NCI-H2107 treated with DMSO at 0.1 percent for 48 hours (cell line): ENCODE results near the gene HDAC8.

Experiments
- DNase-seq: peaks from one replicate; lab custom pipeline; 2025; ENCODE audit not compliant: unreplicated experiment; lab: John Stamatoyannopoulos, UW

The HDAC8 gene

DNA sequence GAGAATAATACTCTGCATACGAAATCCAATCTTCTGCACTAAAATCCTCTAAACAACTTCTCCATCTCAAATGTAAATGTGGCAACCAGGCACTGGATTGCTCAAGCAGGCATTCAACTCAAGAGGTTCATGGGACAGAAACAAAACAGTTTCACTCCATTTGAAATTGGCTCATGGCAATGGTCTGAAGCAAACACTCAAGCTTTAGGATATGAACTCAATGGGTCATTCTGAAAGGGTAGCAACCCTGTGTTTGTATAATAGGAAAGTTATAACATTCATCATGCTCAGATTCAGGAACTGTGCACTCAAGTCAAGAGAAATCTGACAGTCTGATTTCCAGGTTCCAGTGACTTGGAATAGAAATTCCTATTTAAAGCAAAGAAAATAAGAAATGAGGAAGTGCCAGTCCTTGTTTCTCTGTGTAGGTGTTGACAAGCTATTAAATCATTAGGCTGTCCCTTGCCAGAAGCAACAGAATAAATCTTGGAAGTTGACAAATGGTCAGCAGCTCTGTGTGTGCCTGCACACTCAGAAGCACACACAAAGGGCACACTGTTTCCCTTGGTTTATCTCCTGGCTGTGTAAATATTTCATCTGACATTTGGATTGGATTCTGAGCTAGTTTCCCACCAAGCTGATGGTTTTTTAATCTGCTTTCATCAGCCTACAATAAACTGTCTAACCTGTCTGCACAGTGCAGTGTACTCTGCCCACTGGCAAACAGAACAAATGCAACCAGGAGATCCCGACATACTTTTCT, 191.0 kb downstream of the HDAC8 start:
- DNase-seq, result peak; percentile 18

DNA sequence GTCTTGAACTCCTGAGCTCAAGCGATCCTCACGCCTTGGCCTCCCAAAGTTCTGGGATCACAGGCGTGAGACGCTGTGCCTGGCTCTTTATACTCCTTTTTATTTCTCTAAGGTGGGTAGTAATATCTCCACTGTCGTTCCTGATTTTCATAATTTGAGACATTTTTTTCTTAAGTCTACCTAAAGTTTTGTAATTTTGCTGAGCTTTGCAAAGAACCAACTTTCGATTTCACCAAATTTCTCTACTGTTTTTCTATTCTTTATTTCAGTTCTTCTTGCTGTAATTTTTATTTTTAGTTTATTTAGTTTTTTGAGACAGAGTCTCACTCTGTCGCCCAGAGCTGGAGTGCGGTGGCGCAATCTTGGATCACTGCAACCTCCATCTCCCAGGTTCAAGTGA, 196.5 kb downstream of the HDAC8 start:
- no peak for DNase-seq

DNA sequence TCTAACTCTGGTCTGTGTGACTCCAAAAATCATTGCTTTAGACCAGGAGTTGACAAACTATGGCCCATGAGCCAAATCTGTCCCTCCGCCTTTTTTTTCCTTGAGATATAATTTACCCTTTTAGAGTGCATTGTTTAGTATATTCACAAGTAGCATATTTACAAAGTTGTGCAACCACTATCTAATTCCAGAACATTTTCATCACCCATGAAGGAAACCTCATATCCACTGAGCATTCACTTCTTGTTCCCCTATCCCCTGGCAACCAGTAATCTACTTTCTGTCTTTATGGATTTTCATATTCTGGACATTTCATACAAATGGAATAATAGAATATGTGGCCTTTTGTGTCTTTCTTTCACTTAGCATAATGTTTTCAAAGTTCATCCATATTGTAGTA, 199.5 kb downstream of the HDAC8 start:
- DNase-seq, result no peak

DNA sequence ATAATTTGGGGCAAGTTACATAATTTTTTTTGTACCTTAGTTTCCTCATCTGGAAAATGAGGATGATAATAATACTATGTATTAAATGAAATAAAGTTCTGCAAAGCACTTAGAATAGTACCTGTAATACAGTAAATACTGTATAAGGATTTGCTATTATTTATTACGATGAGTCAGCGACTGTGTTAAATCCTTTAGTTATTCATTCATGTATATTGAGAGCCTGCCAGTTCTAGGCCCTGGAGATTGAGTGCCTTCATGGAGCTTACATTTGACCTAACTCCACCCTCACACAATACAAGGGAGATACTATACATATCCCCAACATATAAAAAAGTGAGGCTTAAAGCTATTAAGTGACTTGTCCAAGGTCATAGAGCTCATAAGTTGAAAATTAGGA, 199.9 kb downstream of the HDAC8 start:
- DNase-seq, result no peak

DNA sequence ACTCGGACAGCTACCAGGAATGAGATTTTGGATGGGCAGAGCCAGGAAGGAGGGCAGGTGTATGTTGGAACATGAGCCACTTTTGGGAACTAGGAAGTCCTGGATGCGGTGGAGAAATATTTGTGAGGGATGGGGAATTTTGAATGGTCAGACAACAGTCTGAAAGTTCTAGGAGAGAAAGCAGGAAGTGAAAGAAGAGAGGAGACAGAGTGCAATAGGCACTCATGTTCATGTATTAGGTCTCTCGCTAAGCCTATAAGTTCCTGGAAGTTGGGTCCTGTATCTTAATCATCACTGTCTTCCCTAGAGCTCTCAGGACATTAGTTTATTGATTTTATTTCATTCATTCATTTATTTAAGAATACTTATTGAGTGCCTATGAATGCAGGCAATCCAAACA, 201.2 kb downstream of the HDAC8 start:
- DNase-seq, result no peak

DNA sequence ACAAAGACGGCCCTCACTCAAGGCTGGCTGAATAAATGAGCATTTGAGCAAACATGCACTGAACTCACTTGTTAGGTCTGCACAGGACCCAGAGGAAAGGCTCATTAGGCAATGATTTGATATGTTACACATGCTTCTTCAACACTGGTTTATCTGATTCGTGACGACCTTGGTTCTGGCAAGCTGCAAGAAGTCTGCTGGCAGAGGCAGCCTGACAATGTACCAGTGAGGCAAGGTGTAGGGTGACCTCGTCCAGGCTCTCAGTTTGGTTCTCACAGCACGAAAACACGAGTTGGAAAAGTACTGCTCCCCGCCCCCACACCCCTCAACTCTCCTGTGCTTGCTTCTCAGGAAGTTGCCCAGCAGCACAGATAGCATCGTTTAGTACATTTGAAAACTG, 203.8 kb downstream of the HDAC8 start:
- no peak for DNase-seq

DNA sequence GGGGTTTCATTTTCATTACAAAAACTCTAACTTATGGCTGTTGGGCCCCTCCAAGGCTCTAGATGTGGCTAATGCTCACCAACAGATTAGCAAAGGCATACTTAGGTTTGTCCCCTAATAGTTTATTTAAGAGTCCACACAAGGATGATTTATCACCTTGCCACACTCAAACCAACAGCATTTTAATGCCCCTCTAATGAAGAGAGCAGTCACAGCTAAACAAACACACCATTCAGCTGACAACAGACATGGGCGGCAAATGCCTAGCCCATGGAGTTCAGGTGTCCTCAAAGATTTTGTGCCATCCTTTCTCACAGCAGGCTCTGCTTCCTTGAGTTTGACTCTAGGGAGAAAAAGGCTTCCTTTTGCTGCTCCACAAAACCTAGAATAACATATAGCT, 205.1 kb downstream of the HDAC8 start:
- DNase-seq, result no peak

DNA sequence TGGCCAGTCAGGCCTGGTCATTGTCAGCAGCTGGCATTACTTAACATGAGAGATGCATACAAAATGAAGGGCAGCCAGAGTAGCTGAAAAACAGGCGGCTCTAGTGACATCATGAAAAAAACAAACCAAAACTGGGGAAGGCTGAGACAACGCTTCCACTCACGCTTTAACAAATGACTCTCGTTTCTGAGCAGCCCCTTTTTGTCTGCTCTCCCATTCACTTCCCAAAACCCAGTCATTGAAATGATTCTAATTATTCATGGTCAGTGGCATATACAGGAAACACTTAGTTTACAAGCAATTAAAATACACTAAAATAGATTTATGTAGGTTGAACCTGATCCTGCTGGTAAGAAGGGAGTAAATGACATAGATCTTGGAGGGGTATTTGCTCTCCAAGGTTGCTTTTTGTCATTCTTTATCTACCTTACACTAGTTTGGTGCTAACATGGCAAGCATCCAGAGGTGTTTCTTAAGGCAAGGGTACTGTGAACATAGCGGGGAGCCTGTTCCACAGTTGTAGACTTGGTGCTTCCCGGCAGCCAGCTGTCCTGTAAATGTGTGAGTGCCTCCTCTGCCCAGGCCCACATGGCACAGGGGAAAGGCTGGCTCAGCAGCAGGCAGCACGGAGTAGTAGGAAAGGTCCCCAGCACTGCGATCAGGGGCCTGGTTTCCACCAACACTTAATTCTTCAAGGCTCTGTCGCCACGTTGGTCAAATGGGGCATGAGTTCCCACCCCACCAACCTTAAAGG, 205.8 kb downstream of the HDAC8 start:
- DNase-seq, result no peak

DNA sequence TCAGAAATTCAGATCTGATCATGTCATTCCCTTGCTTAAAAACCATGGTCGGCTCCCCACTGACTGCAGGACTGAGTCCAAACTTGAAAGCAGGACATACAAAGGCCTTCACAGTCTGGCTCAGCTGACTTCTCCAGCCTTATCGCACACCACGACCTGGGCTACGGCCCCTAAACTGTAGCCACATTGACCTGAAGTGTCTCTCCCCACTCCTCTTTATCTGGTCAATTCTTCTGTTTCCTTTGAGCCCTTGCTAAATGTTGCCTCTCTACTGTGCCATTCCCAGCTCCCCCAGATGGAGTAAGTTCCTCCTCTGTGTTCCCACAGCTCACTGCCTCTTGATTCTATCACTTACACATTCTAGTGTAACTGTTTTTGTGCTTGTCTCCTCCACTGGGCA, 206.5 kb downstream of the HDAC8 start:
- DNase-seq, result no peak

DNA sequence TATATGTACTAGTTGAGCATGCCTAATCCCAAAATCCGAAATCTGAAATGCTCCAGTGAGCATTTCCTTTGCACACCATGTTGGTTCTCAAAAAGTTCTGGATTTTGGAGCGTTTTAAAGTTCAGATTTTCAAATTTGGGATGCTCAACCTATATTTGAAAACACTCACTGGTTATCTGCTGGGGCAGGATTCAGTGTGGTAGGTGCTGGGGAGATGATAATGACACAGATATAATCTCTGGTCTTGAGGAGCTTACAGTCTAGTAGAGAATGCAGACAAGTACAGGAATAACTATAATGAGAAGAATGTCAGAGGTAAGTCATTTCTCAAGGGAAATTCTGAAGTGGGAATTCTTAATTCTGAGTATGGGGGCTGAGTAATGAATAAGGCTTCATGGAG, 207.5 kb downstream of the HDAC8 start:
- no peak for DNase-seq

DNA sequence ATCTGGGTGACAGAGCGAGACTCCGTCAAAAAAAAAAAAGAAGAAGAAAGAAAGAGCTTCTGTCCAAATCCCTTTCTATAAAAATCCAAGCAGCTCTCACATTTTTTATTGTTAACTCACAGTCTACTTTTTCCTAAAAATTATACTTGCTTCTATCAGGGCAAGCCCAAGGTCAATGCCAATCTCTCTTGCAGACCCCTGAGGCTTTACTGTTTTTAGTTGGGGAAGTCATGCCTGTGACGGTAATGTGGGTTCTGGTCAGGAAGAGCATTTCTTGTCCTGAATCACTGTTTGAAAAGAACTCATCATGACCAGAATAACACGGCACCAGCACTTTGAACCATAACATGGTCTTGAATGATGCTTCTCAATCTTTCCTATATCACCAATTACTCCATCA, 212.3 kb downstream of the HDAC8 start:
- no peak for DNase-seq

DNA sequence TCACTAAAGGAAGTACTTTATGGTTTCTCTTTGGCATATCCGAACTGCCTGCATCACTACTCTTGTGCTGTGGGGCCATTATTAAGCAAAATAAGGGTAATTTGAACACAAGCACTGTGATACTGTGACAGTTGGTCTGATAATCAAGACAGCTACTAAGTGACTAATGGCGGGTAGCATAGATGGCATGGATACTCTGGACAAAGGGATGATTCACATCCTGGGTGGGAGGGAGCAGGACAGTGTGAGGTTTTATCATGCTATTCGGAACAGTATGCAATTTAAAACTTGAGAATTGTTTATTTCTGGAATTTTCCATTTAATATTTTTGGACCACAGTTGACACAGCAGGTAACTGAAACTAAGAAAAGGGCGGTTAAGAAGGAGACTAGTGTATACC, 214.3 kb downstream of the HDAC8 start:
- DNase-seq, result no peak

DNA sequence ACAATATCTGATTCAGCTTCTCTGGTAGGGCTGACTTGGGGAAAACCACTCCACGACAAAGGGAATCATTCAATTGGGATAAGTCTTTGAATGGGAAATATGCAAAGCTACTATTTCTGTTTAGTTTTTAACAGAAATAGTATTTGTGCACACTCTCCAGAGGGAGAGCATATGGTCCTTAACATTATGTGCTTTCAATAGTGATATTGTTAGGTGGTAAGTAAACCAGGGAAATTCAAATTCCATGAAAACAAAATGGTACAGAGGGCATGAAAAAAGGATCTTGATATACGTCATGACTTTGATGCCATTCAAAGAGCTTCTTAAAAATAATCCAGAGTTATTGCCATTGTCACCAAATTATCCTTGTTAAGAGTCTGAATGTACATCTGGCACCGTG, 219.9 kb downstream of the HDAC8 start:
- no peak for DNase-seq

DNA sequence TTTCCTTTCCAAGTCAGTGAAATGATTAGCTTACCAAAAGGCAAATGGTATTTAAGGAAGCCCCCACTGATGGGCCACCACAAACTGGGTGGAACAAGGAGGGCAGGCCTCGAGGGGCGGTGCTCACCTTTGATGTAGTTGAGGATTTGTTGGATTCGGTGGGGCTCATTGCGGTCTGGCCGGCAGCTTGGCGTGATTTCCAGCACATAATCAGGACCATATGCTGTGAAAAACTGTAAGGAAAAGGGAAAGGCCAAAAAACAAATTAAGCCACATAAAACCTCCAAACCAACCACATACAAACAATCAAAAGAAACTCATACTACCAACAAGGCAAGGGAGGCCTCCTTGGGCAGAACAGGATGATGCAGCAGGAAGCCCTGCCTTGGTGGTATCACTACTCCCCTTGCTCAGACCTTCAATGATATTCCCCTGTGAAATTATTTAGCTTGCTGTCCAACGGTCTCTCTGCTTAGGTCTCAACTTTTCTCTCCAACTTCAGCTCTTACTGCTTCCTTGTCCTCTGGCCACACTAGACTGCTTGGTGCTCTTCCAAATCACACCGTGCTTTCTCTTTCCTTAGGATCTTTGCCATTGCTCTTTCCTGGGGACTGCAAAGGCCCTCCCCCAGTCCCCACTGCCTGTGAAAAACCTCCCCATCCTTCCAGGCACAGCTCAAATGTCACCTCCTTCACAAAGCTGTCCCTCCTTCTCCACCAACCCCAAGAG, 220.9 kb downstream of the HDAC8 start:
- no peak for DNase-seq

DNA sequence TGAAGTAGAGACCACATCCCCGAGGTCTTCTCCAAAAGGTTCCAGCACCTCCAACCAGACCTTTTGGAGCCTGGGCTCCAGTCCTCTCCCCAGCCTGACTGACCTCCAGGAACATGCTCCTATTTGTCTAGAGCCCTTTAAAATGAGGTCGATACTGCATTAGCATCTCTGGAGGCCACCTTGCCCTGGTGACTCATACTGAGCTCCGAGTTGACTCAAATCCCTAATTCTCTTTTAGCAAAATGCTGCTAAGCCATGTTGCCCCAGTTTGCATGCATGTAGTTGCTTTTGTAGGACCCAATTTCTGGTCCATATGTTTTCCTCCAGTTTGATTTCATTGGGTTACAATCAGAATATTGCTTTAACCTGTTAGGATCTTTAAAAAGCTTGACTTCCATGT, 223.5 kb downstream of the HDAC8 start:
- DNase-seq, result no peak

DNA sequence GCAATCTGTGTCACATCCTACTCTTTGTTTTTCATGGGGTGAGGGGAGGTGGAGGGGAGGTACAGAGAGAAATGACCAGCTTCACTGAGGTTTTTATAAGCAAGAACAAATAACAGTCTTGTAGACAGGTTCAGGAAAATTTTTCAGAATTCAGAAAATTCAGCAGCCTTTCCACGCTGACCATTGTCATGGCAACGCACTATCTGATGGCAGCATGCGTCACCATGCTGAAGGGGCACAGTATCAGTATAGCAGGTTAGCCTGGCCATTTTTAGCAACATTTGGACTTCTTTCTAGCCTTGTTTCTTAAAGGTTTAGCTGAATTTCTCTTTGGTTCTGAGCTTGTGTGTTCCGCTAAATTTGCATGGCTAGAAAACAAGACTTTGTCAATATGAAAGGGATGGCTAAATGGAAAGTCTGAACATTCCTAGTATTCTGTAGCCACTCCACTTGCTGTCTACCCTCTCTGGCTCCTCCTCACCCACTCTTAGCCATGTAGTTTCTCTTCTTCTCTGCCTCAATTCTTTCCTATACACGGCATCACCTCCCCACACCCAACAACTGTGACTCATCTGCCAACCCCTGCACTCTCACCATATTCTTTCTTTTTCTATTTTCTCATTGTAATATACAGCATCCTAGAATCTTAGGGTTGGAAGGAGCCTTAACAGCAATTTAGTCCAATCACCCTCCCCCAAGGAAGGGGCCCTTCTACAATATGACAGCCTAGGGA, 224.2 kb downstream of the HDAC8 start:
- DNase-seq, result no peak

DNA sequence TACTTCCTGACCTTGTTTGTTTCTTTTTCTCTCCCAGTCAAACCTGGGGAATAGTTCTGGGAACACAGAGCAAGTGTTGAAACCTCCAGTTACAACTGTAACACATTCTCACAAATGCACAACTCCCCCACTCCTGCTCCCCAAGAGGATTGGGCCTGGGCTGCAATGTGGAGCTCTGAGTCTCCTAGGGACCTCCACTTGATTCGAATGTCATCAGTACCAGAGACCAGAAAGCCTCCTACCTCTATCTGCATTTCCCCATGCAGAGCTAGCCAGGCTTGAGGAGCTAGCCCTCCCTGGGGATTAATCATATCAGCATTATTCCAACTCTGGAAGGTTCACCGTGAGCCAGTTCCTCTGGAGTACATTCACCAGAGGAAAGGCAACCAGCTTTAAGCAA, 225.3 kb downstream of the HDAC8 start:
- DNase-seq, result no peak

DNA sequence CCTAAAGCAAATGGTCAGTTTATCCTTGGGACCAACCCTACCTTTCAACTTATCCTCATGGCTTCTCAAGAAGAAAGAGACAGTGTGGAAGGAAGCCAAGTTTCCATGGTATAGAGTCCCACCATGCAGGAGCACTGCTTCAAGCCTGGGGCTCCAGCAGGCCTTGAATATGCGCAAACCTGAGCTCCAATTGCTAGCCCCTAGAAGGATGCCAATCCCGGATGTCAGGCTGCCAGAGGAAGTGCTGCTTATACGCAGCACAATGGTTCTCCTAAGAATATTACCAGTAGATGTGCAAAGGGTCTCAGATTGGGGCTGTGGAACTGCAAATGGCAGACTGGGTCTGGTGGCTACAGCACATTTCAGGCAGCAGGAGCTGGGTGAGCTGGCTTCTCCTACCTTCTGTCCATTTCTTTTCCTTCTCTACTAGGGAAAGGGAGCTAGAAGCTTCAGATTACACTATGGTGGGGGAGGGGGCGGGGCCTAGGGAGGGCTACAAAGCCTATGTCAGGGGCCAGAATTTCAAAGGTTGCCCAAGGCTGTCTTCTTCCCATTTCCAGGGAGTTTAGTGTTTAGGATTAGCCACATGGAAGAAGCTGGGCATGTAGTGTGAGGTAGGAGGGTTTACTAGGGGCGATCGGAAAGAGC, 226.2 kb downstream of the HDAC8 start:
- no peak for DNase-seq

DNA sequence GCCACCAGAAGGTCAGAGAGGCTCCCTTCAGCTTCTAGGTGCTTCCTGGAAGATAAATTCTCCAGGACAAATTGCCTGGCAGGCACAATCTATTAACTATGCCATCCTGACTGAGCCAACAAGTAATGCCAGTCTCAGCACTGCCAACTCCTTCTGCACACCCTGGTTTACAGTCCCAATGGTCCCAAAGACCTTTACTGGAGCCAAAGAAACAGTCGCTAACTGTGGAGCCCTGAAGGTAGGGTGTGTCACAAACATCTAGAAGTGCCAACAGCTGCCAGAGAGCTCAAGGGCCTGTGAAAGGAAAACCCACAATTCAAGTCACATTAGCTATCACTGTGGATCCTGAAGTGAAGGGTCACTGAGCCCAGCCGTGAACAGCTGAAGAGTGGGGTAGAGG, 232.0 kb downstream of the HDAC8 start:
- no peak for DNase-seq

DNA sequence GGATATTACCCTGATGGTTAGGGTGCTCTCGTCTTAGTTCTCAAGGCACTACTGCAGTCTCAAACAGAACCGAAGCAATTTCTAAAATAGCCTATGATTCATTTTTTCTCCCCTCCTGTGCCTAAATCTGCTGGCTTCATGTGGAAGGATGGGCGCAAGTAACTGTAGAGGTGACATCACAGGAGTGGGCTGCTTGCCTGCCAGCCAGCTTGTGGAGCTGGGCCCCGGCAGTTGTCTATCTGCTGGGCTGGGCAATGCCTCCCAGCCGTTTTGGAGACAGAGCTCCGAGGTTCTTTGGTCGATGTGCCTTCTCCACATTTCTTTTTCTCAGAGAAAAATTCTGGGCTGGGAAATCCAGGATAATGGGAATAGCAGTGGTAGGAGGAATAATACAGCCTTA, 232.6 kb downstream of the HDAC8 start:
- no peak for DNase-seq

DNA sequence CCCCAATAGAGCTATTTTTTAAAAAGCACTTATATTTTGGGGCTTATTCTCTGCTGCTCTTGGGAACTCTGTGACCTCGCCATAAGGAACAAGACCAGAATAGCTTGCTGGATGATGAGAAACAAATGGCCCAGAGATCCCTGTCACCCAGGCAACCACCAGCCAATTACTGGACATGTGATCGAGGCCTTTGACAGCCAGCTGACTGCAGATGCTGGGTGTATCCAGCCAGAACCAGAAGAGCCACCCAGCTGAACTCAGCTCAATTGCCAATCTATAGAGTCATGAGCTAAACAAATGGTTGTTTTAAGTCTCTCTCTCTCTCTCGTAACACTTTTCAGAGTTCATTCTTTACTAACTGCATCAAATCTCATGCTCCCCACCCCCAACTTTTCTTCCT, 242.5 kb downstream of the HDAC8 start:
- DNase-seq, result no peak
